Hepatocyte (in vitro differentiated cells): Measurements from ENCODE around the gene COA8. TPM values are rescaled to one million over a fixed set of nuclear protein-coding genes. Genes with fewer than 3 reads are reported as not detected.

ENCODE experiments used
- DNase-seq: peaks from one replicate; pipeline ENCODE4 v3.0.0-alpha.2; 2016; ENCODE audit warnings: low spot score
- H2AFZ ChIP-seq: fragments of 200-600 bp; sonication (generic); 2 replicates; pipeline ENCODE4 v1.6.0; 2016; ENCODE audit warnings: antibody characterized with exemption, mild to moderate bottlenecking
- H3K27ac ChIP-seq: fragments of 200-600 bp; sonication (generic); 2 replicates; pipeline ENCODE4 v1.5.1; 2016; ENCODE audit warnings: mild to moderate bottlenecking
- H3K27me3 ChIP-seq: fragments of 200-600 bp; sonication (generic); 2 replicates; pipeline ENCODE4 v1.6.1; 2016
- H3K36me3 ChIP-seq: fragments of 200-600 bp; sonication (generic); replicated peaks from 2 replicates; pipeline ENCODE4 v1.5.1; 2016; ENCODE audit warnings: low read depth; ENCODE audit not compliant: insufficient read depth
- H3K4me1 ChIP-seq: fragments of 200-600 bp; sonication (generic); 2 replicates; pipeline ENCODE4 v1.5.1; 2016; ENCODE audit warnings: mild to moderate bottlenecking, moderate library complexity; ENCODE audit not compliant: insufficient read depth
- H3K4me2 ChIP-seq: fragments of 200-600 bp; sonication (generic); 2 replicates; pipeline ENCODE4 v1.6.0; 2016
- H3K4me3 ChIP-seq: fragments of 200-600 bp; sonication (generic); 2 replicates; pipeline ENCODE4 v1.5.1; 2016; ENCODE audit warnings: mild to moderate bottlenecking
- H3K79me2 ChIP-seq: fragments of 200-600 bp; sonication (generic); 2 replicates; pipeline ENCODE4 v1.6.0; 2017; ENCODE audit warnings: mild to moderate bottlenecking
- H3K9me2 ChIP-seq: fragments of 200-600 bp; sonication (generic); replicated peaks from 2 replicates; pipeline ENCODE4 v1.6.0; 2017; ENCODE audit warnings: mild to moderate bottlenecking; ENCODE audit not compliant: insufficient read depth
- H3K9me3 ChIP-seq: fragments of 200-600 bp; sonication (generic); 2 replicates; pipeline ENCODE4 v1.5.1; 2016; ENCODE audit warnings: low read depth, mild to moderate bottlenecking
- H4K20me1 ChIP-seq: fragments of 200-600 bp; sonication (generic); 2 replicates; pipeline ENCODE4 v1.6.0; 2016; ENCODE audit warnings: mild to moderate bottlenecking; ENCODE audit not compliant: insufficient read depth, poor library complexity, severe bottlenecking
- CTCF ChIP-seq: fragments of 200-600 bp; sonication (generic); IDR thresholded peaks from 2 replicates; pipeline ENCODE4 v1.5.1; 2016; ENCODE audit warnings: antibody characterized with exemption, mild to moderate bottlenecking; ENCODE audit not compliant: poor library complexity
- EZH2 ChIP-seq: fragments of 200-600 bp; sonication (generic); IDR thresholded peaks from 2 replicates; pipeline ENCODE4 v1.6.1; 2016; ENCODE audit warnings: antibody characterized with exemption, mild to moderate bottlenecking, borderline replicate concordance
- EZH2phosphoT487 ChIP-seq: fragments of 200-600 bp; sonication (generic); IDR thresholded peaks from one replicate; pipeline ENCODE4 v1.6.1; 2018; ENCODE audit warnings: antibody characterized with exemption, mild to moderate bottlenecking, low read depth, moderate library complexity; ENCODE audit not compliant: unreplicated experiment, severe bottlenecking
- WGBS: methylation state at CpG from one replicate; pipeline ENCODE4 v1.1.6; 2016; ENCODE audit warnings: low lambda C conversion rate; ENCODE audit errors: missing lambda C conversion rate; 5-methylcytosine and 5-hydroxymethylcytosine counted together
- polyA plus RNA-seq: library from polyadenylated mRNA; unstranded; fragments of >200 nt; fragmentation: Nextera tagmentation; extraction: Ambion mirVana; gene quantifications from 2 replicates; pipeline ENCODE4 v1.2.1, GENCODE V29; 2016
- total RNA-seq: library from RNA; depleted of rRNA; stranded (reverse); fragments of >200 nt; gene quantifications from 2 replicates; pipeline ENCODE4 v1.2.3, GENCODE V29; 2014

COA8 gene
- total and polyA plus RNA-seq, 2 experiments from 2014 or later: 58.7 to 68.2 TPM

- peaks cover 61% of the 10 kb centered on the region for H3K79me2 ChIP-seq
- H3K36me3 ChIP-seq: no peaks in the 10 kb centered on the region
- TF ChIP-seq EZH2: no peak
- no peak for TF ChIP-seq CTCF
- no peak for TF ChIP-seq EZH2phosphoT487
Observed at GRCh38 chr14:103574707-103575285, 12.0 kb downstream of the COA8 start.

GRCh38 chr14:103576371-103577024 lies 13.7 kb downstream of the COA8 start:
- WGBS: 33% methylated on average over 9 of the region's 9 CpGs
- H3K36me3 ChIP-seq: no peaks in the 10 kb centered on the region

More at GRCh38 chr14:103574707-103575285, 12.0 kb downstream of the COA8 start:
- no peaks in the 10 kb centered on the region for H4K20me1 ChIP-seq
- H3K4me2 ChIP-seq: no peak overlapping the region
- H3K9me2 ChIP-seq: no peaks in the 10 kb centered on the region
- no peak overlapping the region for H3K4me3 ChIP-seq
- WGBS: 99% methylated on average over 18 of the region's 18 CpGs
- no peaks in the 10 kb centered on the region for H3K27me3 ChIP-seq
- no peak overlapping the region for H3K27ac ChIP-seq
- no peak overlapping the region for H2AFZ ChIP-seq
- peaks cover 16% of the 10 kb centered on the region for H3K4me1 ChIP-seq
- no peaks in the 10 kb centered on the region for H3K9me3 ChIP-seq
- no peak for DNase-seq

GRCh38 chr14:103578401-103579075 lies 15.8 kb downstream of the COA8 start:
- Histone ChIP-seq H3K79me2 (peaks cover 29% of the 10 kb centered on the region), H3K9me2 (no peaks in the 10 kb centered on the region), H3K27me3 (no peaks in the 10 kb centered on the region), H3K4me3 (no peak overlapping the region), H3K4me1 (peaks cover 16% of the 10 kb centered on the region), H3K9me3 (no peaks in the 10 kb centered on the region), H3K36me3 (no peaks in the 10 kb centered on the region), H4K20me1 (no peaks in the 10 kb centered on the region), H3K4me2 (no peak overlapping the region), H2AFZ (no peak overlapping the region), H3K27ac (no peak overlapping the region)
- WGBS: 94% methylated on average over 12 of the region's 12 CpGs
- DNase-seq: no peak
- TF ChIP-seq CTCF (no peak), EZH2phosphoT487 (no peak), EZH2 (no peak)

More at GRCh38 chr14:103576371-103577024, 13.7 kb downstream of the COA8 start:
- H3K27me3 ChIP-seq: no peaks in the 10 kb centered on the region
- no peak for TF ChIP-seq EZH2phosphoT487
- no peak for TF ChIP-seq EZH2
- no peak for TF ChIP-seq CTCF
- no peak overlapping the region for H2AFZ ChIP-seq
- H3K4me3 ChIP-seq: no peak overlapping the region
- peak; percentile 91 for DNase-seq
- peaks cover 16% of the 10 kb centered on the region for H3K4me1 ChIP-seq
- peak overlapping the region; percentile 42 for H3K4me2 ChIP-seq
- peaks cover 43% of the 10 kb centered on the region for H3K79me2 ChIP-seq
- H3K9me2 ChIP-seq: no peaks in the 10 kb centered on the region
- H3K27ac ChIP-seq: peak overlapping the region; percentile 75
- no peaks in the 10 kb centered on the region for H4K20me1 ChIP-seq
- H3K9me3 ChIP-seq: no peaks in the 10 kb centered on the region
